ENCODE results near the gene LRRFIP1.
A peak's percentile ranks its signal among the peaks of the same experiment; 100 is the strongest.
"Not testable (repeated sequence)": the region's sequence is repeated elsewhere in the genome, so short reads cannot be mapped to it uniquely, and the experiment has no call there.

Gene LRRFIP1

GRCh38 chr2:237757616-237758015 is 130.2 kb downstream of the LRRFIP1 start:
- Histone ChIP-seq H3K27me3 (ENCODE audit: insufficient read depth, low read depth, severe bottlenecking) (no peaks in the 10 kb centered on the region), H3K36me3 (peaks cover 11% of the 10 kb centered on the region)

GRCh38 chr2:237758185-237758584 is 130.8 kb downstream of the LRRFIP1 start:
- H3K9me3 ChIP-seq (ENCODE audit: severe bottlenecking), result no peaks in the 10 kb centered on the region
- H3K27ac ChIP-seq, result no peak overlapping the region
- no peak for DNase-seq
- no peaks in the 10 kb centered on the region for H3K27me3 ChIP-seq (ENCODE audit: insufficient read depth, low read depth, severe bottlenecking)
- H3K36me3 ChIP-seq, result peaks cover 11% of the 10 kb centered on the region
- TF ChIP-seq CTCF (IDR thresholded peaks at IDR 0.05; ENCODE audit: low read depth, low read length), result no peak
- H3K4me3 ChIP-seq (ENCODE audit: low read depth, low read length), result no peak overlapping the region

More at GRCh38 chr2:237757616-237758015, 130.2 kb downstream of the LRRFIP1 start:
- Histone ChIP-seq H3K4me3 (ENCODE audit: low read depth, low read length) (no peak overlapping the region), H3K9me3 (ENCODE audit: severe bottlenecking) (no peaks in the 10 kb centered on the region), H3K27ac (no peak overlapping the region)
- no peak for DNase-seq
- no peak for TF ChIP-seq CTCF (IDR thresholded peaks at IDR 0.05; ENCODE audit: low read depth, low read length)

GRCh38 chr2:237759176-237759575 is 131.8 kb downstream of the LRRFIP1 start:
- H3K36me3 ChIP-seq, result peaks cover 11% of the 10 kb centered on the region
- no peaks in the 10 kb centered on the region for H3K9me3 ChIP-seq (ENCODE audit: severe bottlenecking)
- H3K4me3 ChIP-seq (ENCODE audit: low read depth, low read length), result no peak overlapping the region
- TF ChIP-seq CTCF (IDR thresholded peaks at IDR 0.05; ENCODE audit: low read depth, low read length), result no peak
- peak overlapping the region; percentile 23; the same call in 1 of the 2 replicates for H3K27ac ChIP-seq
- peak; percentile 79 for DNase-seq
- no peaks in the 10 kb centered on the region for H3K27me3 ChIP-seq (ENCODE audit: insufficient read depth, low read depth, severe bottlenecking)

- H3K4me3 ChIP-seq (ENCODE audit: low read depth, low read length), result no peak overlapping the region
- no peak for DNase-seq
- no peak for TF ChIP-seq CTCF (IDR thresholded peaks at IDR 0.05; ENCODE audit: low read depth, low read length)
- peaks cover 11% of the 10 kb centered on the region for H3K36me3 ChIP-seq
- H3K27ac ChIP-seq, result no peak overlapping the region
- H3K27me3 ChIP-seq (ENCODE audit: insufficient read depth, low read depth, severe bottlenecking), result no peaks in the 10 kb centered on the region
- H3K9me3 ChIP-seq (ENCODE audit: severe bottlenecking), result no peaks in the 10 kb centered on the region
Observed at GRCh38 chr2:237760506-237761502, 133.4 kb downstream of the LRRFIP1 start.

GRCh38 chr2:237762291-237763182 is 135.2 kb downstream of the LRRFIP1 start:
- H3K27me3 ChIP-seq (ENCODE audit: insufficient read depth, low read depth, severe bottlenecking); H3K36me3 ChIP-seq; H3K4me3 ChIP-seq (ENCODE audit: low read depth, low read length); H3K9me3 ChIP-seq (ENCODE audit: severe bottlenecking); DNase-seq; H3K27ac ChIP-seq: not testable (repeated sequence)

GRCh38 chr2:237763812-237764211 is 136.4 kb downstream of the LRRFIP1 start:
- no peak overlapping the region for H3K4me3 ChIP-seq (ENCODE audit: low read depth, low read length)
- peaks cover 6% of the 10 kb centered on the region for H3K36me3 ChIP-seq
- no peak overlapping the region for H3K27ac ChIP-seq
- no peaks in the 10 kb centered on the region for H3K27me3 ChIP-seq (ENCODE audit: insufficient read depth, low read depth, severe bottlenecking)
- no peak for DNase-seq
- no peak for TF ChIP-seq CTCF (IDR thresholded peaks at IDR 0.05; ENCODE audit: low read depth, low read length)
- H3K9me3 ChIP-seq (ENCODE audit: severe bottlenecking), result no peaks in the 10 kb centered on the region

GRCh38 chr2:237765122-237765521 is 137.7 kb downstream of the LRRFIP1 start:
- not testable (repeated sequence) for H3K36me3 ChIP-seq; H3K4me3 ChIP-seq (ENCODE audit: low read depth, low read length); H3K9me3 ChIP-seq (ENCODE audit: severe bottlenecking); H3K27me3 ChIP-seq (ENCODE audit: insufficient read depth, low read depth, severe bottlenecking); H3K27ac ChIP-seq; DNase-seq

All from WERI-Rb-1 (cell line).